MM.1S (cell line): ENCODE measurements around the gene BTRC.

Experiments
- EZH2 ChIP-seq: fragments of 300-600 bp; sonication (generic); optimal IDR thresholded peaks from 2 replicates; pipeline ENCODE3; 2017; ENCODE audit warnings: low read depth, mild to moderate bottlenecking, antibody characterized with exemption, low read length, mixed read lengths
- TF ChIP-seq, protein P1 (sequence below): fragments of 300-600 bp; sonication (generic); IDR thresholded peaks from 2 replicates; pipeline ENCODE4 v1.5.1; 2016; ENCODE audit warnings: antibody characterized with exemption, low read length, mixed read lengths

GRCh38 chr10:101529725-101530553 is 176.0 kb downstream of the BTRC start:
- TF ChIP-seq, protein P1, sequence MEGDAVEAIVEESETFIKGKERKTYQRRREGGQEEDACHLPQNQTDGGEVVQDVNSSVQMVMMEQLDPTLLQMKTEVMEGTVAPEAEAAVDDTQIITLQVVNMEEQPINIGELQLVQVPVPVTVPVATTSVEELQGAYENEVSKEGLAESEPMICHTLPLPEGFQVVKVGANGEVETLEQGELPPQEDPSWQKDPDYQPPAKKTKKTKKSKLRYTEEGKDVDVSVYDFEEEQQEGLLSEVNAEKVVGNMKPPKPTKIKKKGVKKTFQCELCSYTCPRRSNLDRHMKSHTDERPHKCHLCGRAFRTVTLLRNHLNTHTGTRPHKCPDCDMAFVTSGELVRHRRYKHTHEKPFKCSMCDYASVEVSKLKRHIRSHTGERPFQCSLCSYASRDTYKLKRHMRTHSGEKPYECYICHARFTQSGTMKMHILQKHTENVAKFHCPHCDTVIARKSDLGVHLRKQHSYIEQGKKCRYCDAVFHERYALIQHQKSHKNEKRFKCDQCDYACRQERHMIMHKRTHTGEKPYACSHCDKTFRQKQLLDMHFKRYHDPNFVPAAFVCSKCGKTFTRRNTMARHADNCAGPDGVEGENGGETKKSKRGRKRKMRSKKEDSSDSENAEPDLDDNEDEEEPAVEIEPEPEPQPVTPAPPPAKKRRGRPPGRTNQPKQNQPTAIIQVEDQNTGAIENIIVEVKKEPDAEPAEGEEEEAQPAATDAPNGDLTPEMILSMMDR: no peak
- no peak for TF ChIP-seq EZH2
